DMS79 treated with DMSO at 0.1 percent for 48 hours (cell line): ENCODE results near the gene WNT2.
"Not testable (repeated sequence)": the region's sequence is repeated elsewhere in the genome, so short reads cannot be mapped to it uniquely, and the experiment has no call there.

Experiments used
- DNase-seq: peaks from one replicate; lab custom pipeline; 2025; lab: John Stamatoyannopoulos, UW

The WNT2 gene

DNA sequence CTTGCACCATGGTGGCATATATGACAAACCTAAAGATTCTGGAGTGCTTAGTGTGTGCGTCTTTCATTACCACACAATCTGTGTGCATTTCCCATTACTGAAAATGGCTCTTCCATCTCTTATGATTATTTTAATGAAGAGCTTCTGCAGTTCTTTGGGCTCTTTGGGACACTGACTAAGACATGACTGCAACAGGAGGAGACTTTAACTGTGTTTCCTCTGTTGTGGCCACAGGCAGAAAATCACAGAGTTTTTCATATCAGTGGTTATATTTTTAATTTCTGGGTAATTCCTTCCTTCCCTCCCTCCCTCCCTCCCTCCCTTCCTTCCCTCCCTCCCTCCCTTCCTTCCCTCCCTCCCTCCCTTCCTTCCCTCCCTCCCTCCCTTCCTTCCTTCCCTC, 58.1 kb downstream of the WNT2 start:
- DNase-seq = no peak

DNA sequence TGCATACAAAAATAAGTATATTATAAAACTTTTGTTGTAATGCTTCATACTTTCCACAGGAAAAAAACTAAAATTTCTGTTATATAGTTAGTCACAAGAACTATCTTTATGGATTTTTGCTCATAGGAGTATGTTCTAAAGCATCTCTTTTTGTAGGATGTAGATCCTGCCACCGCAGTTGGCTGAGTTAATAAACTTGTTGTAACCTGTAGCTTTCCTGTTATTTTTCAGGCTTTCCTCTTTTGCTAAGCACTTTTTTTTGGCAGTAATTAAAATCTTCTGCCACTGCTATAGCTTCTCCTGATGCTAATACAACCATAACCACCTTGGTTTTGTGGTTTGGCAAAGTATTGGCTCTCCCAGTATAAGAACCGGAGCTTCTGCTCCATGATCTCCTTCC, 60.3 kb downstream of the WNT2 start:
- DNase-seq = no peak

DNA sequence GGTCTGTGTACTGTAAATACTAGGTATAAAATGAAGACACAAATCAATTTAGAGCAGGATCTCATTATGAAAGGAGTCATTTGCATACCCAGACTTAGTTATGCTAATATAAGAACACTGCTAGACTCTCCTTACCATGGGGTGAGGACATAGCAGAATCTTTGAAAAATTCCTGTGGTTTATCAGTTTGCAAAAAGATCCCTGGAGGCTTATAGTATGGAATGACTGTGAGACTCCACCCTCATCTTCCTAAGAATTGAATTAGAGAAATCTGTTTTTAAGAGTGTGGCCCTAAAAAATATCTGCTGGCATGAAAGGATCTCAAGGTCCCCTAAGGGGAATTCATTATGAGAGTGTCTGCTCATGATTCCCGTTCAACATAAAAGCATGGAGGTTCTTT, 63.2 kb downstream of the WNT2 start:
- DNase-seq = no peak

DNA sequence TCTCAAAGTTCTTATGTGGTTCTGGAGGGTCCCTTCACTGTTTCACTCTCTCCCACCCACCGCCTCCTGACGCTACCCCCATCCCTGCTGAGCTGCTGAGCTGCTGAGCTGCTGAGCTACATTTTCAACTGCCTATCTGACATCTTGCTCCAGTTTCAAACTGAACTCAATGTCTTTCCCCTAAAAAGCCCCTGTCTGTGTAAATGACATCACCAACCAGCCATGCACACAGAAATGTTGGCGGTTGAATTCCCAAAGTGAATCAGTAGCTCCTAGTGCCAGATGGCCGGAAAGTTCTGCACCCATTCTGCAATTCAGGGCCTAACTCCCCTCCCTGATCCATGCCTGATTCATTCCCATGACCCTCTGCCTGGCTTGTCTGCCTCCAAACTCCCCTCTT, 71.2 kb downstream of the WNT2 start:
- DNase-seq = no peak

DNA sequence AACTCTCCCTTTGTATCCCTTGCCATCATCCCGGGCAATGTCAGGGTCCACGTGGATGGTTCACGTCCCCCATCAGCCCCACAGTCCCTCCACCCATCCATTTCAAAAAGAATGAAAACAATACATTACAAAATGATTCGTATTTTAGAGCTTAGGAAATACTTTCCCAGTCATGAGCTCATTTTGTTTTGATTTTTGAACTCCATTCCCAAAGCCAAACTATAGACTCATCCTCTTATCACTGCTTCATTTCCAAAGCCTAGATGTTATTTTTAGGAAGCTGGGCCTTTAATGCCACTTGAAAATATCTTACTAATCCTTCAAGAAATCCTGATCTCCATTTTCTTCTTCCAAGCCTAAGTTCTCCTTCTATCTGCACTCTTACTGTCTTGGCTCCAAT, 72.1 kb downstream of the WNT2 start:
- no peak for DNase-seq

DNA sequence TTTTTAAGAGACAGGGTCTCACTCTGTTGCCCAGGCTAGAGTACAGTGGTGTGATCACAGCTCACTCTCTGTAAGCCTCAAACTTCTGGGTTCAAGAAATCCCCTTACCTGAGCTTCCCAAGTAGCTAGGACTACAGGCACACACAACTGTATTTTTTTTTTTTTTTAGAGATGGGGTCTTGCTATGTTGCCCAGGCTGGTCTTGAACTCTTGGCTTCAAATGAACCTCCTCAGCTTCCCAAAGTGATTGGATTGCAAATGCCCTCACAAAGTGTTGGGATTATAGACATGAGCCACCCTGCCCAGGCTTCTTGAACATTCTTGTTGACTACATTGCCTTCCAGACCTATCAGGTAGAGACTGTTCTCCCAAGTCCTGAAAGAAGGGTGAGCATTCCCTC, 72.6 kb downstream of the WNT2 start:
- DNase-seq = no peak

DNA sequence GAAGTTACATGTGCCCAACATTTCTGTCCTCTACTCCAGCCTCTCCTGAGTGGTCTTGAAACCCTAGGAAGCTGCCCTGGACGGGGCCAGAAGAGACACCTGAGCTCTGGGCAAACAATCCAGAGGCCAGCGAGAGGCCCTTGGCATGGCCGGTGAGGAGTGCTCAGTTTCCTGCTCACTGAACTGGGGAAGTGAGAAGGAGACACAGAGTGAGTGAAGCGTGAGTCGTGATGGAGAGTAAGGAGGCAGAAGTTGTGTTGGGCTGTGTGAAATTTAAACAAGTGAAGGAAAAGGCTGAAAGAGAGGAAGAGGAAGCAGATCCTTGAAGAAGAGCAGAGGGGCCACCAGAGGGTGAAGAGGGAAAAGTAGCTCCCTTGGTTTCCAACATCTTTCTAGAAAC, 73.2 kb downstream of the WNT2 start:
- peak; percentile 42 for DNase-seq

DNA sequence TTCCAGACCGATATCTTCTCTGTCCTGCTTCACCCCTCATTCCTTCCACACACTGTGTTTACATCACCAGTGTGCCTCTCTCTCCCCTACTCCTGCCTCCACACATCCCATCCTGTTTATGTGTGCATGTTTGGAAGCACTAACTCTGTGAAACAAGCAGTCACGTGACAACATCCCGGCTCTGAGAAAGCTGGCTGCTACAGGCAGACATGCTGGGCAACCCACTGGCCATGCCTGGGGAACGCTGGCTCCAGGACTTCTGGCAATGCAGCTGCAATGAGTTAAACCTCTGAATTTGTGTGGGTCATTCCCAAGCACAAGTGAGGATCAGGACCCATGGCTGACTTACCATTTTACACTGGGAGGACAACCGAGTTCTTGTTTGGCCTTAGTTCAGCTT, 74.0 kb downstream of the WNT2 start:
- no peak for DNase-seq

DNA sequence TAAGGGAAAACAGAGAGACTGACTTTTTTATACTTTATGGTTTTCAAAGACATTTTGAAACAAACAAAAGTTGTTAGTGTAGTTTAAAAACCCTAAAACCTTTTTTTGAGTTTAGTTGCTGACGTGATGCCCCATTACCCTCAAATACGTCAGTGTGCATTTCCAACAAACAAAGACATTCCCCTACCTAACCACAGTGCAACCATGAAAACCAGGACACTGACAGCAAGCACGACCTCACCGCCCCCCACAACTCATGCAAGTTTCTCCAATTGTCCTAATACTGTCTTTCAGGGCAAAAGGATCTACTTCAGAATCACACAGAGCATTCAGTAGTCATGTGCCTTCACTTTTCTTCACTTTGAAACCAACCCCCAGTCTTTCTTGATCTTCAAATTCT, 75.0 kb downstream of the WNT2 start:
- no peak for DNase-seq

DNA sequence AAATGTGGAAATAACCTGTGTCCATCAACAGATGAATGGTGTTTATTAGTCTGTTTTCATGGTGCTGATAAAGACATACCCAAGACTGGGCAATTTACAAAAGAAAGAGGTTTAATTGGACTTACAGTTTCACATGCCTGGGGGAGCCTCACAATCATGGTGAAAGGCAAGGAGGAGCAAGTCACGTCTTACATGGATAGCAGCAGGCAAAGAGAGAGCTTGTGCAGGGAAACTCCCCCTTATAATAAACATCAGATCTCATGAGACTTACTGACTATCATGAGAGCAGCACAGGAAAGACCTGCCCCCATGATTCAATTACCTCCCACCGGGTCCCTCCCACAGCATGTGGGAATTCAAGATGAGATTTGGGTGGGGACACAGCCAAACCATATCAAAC, 77.2 kb downstream of the WNT2 start:
- DNase-seq = not testable (repeated sequence)

DNA sequence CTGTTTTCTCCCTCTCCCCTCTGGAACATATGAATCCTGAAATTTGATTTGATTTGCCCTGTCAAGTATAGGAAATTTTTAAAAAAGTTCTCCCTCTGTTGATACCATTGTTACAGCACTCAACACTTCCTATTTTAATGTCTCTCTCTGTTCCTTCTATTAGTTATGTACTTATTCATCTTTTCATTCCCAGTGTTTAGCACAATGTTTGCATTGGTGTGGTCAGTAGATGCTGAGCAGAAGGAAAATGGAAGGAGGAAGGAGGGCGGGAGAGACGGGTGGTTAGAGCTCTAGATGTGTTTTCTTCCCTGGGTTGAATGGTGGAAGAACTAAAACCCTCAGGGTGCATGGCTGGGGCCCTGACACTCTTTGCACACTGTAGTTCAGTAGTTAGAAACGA, 79.5 kb downstream of the WNT2 start:
- DNase-seq = no peak

DNA sequence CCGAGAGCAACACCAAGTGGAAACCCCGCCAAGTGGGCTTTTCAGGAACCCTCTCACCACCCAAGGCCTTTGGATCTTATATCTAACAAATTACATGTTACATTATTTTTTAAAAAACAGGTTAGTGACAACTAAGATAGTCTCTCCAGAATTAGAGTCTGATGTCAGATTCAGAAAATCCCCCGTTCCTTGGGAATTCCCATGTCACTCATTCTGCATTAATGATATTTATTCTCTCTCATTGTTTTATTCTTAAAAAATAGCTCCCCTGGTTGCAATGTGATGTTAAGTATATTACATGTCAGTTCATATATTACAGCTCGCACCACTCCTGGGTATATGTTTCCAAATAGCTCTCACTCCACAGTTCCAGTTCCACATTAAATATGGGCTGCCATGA, 81.8 kb downstream of the WNT2 start:
- no peak for DNase-seq

DNA sequence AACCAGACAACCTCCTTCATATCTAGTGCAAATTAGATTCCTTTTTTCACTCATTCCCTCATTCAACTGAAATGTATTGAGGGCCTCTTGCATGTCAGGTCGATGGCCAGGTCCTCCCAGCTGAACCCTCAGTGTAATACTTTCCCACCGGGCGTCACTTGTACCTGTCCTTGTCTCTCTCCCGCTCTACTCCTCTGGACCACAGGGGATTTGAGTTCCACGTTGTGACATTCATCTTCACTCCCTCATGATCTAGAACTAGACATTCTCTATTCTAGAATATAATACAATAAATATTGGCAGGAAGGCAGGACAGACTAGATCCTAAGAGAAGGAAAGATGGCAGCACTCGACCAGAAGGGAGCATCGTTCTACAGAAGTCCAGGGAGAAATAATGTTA, 83.9 kb downstream of the WNT2 start:
- no peak for DNase-seq

DNA sequence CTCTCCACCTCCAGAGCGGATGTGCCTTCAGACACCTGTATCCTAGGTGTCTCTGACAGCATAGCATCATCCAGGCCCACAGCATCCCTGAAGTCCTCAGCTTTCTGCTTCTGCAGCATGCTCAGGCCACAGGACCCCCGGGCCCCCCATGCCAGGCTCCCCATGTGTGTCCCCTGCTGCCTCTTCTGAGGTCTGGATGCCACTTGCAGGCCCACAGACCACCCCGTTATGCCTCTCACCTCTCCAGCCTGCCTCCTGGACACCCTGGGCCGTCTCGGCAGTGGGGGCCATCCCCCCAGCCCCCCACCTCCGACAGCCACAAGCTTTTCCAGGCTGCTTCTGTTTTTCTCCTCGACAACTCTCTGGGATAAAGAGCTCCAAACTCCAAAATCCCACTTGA, 84.4 kb downstream of the WNT2 start:
- DNase-seq = no peak

DNA sequence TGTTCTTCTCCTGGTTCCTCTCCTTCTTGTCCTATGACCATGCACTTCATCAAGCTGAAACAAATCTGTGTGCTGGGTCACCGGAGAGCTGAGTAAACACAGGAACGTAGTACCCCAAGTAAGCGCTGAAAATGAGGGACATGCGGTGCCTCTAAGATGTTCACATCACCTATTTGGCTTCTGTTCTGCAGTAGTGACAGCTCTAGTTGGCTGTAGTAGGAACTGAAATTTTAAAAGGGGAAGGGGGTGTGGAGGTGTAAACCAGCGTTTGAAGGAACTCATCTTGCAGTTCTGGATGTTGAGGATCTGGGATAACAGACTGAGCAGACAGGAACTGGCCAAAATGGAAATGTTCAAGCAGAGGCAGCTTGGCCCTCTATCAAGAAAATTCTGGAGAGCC, 85.2 kb downstream of the WNT2 start:
- DNase-seq = no peak

DNA sequence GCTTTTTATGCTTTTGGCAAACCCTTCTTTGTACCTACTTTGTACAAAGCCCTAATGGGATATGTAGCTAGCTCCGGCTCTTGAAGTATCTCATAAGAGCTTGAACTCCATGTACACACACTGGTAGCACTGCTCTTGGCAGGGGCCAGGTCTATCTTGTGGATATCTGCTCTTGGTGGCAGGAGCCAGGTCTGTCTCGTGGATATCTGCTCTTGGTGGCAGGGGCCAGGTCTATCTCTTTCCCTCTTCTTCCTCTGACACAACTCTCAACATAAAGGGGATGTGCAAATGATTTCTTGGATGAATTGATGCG, 91.9 kb downstream of the WNT2 start:
- DNase-seq = no peak

DNA sequence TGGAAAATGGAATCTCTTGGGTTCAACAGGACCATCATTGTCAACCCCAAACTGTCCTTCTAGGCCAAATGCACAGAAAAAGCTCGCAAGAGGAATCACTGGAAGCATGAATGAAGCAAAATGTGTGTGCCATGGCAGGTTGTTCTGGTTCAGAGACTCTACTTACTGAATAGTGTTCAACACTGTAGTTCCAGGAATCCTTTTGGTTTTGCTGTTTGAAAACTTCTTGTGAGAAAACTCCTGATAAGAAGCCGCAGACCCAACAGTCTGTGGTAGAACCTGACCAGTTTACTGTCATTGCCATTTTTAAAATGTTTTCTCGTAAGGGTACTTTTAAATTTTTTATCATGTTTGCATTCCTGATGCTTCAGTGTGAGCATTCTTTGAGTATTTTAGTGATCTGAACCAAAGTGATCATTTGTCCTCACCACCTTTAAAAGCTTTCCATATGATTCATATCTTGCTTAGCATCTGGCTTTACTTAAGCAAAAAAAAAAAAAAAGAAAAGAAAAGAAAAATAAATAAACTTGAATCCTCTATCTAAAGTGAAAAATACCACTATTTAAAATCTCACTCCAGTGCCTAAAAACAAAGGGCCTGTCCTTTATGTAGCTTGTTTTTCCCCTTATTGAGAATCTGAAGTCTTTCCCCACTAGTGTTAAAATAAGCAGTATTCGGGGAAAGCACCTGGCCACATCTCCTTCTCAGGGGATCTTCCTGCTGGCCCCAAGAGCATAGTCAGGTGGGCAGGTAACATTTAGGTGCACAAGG, 92.4 kb downstream of the WNT2 start:
- no peak for DNase-seq

DNA sequence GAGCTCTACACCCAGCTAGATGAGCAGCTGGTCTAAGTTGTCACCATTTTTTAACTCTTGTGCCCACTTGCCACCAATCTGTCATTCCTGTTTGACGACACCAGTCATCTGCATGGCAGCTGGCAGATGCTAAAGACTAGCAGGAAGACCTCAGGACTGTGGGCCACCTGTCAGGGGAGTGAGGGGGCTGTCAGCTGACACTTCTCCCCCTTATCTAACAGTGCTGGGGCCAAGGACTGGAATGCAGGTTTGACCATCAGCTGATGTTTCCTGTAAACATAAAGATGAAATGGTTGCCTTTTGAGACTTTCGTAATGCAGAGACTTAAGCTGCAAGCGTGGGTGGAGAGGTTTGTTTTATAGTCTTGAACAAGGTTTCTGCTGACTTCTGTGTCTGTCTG, 93.5 kb downstream of the WNT2 start:
- DNase-seq = no peak

DNA sequence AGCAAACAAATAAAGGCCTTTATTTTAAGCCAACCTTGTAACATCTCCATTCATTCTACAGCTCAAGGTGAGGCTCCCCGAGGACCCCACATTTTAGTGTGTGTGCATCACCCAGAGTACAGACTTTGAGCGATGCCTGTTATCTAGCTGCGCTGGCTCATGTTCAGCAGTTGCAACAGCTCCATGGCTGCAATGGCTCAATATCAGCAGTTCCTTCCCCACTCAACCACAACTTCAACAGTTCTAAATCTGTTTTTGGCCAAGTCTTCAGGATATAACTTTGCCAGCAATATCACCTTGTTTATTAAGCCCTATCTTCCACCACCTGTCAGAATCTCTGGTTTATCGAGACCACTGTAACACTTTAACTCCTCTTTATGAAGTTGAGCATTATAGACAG, 95.8 kb downstream of the WNT2 start:
- DNase-seq = no peak

DNA sequence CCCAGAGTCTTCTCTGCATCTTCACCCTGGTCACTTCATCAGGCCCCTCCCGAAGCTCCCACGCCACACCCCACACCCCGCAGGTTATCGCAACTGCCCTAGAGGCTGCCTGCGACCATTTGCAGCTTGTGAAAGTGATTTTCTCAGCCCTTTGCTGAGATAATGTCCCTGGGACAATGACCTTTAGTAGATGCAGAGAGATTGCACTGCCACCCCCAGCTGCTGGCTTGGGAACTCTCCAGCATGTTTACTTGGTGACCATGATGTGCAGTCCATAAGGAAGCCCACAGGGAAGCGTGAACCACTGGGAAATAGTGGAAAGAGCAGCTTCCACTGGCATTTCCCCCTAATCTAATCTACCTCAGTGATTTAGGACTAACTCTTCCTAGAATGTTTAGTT, 97.3 kb downstream of the WNT2 start:
- DNase-seq = no peak
